H1 (cell line): Measurements from ENCODE around the gene AQP2. TPM values are rescaled to one million over a fixed set of nuclear protein-coding genes. Genes with fewer than 3 reads are reported as not detected.

Experiments
- CHD7 ChIP-seq: fragments of 300-600 bp; sonication (generic); IDR thresholded peaks from 2 replicates; pipeline ENCODE4 v1.7.1; 2012; ENCODE audit warnings: low read length, moderate library complexity, mild to moderate bottlenecking, inconsistent platforms; ENCODE audit not compliant: insufficient replicate concordance
- CTCF ChIP-seq, 3 experiments: IDR thresholded peaks; 1 replicate in 2 of 3; 2 replicates in 1 of 3; pipeline versions ENCODE4 v1.5.1 to v1.6.1; 2011; ENCODE audit warnings: low read length in 3 of 3, mild to moderate bottlenecking in 3 of 3, inconsistent platforms in 2 of 3, low read depth in 1 of 3, moderate library complexity in 1 of 3; ENCODE audit not compliant: insufficient read depth in 1 of 3; ENCODE audit errors: control extremely low read depth in 1 of 3
- JUN ChIP-seq: IDR thresholded peaks from 2 replicates; pipeline ENCODE4 v1.6.1; 2011; ENCODE audit warnings: low read depth, mild to moderate bottlenecking, improper control_type of control experiment, low read length
- RFX5 ChIP-seq: IDR thresholded peaks from 2 replicates; pipeline ENCODE4 v1.6.1; 2011; ENCODE audit warnings: low read depth, low read length, improper control_type of control experiment, borderline replicate concordance
- TAF7 ChIP-seq: optimal IDR thresholded peaks from 2 replicates; pipeline ENCODE3; 2011; ENCODE audit warnings: low read depth, mild to moderate bottlenecking, inconsistent platforms, low read length, moderate library complexity, borderline replicate concordance
- polyA plus RNA-seq, 7 experiments: library from polyadenylated mRNA; depleted of rRNA in 3 of 7; stranded (reverse) in 5 of 7; unstranded in 2 of 7; fragments of >200 nt in 5 of 7; fragments of 200-250 nt in 2 of 7; gene quantifications; 1 replicate in 5 of 7; 2 replicates in 1 of 7; 4 replicates in 1 of 7; pipeline versions ENCODE4 v1.2.1 to v1.2.3, GENCODE V29; 2011 to 2013; ENCODE audit warnings: missing spikeins in 2 of 7, mixed read lengths in 2 of 7
- total RNA-seq: library from RNA; stranded (reverse); fragmentation: NEBNext Ultra II Directional; extraction: Animal tissue kit (Norgen Biotek cat#: 25700); gene quantifications from 2 replicates; pipeline ENCODE4 v1.2.1, GENCODE V29; 2021

Gene AQP2
- total and polyA plus RNA-seq, 2 of the 8 experiments (the other 6 are each of a cell fraction or from before 2014, with no cell fraction given): not detected

- TF ChIP-seq CHD7: no peak
- no peak for TF ChIP-seq JUN
- no peak for TF ChIP-seq CTCF (IDR thresholded peaks at IDR 0.05; ENCODE audit: control extremely low read depth in 1 of 3, insufficient read depth in 1 of 3, low read depth in 1 of 3, low read length in 3 of 3)
- no peak for TF ChIP-seq RFX5
- TF ChIP-seq TAF7: no peak
Measured at GRCh38 chr12:49946497-49946896, 4.0 kb upstream of the AQP2 start (continued).
